ENCODE measurements around the gene PDZD11. TPM values are rescaled to one million over a fixed set of nuclear protein-coding genes. Genes with fewer than 3 reads are reported as not detected.

PDZD11 gene
- polyA plus RNA-seq, 1 of the 3 experiments (the other 2 are of a cell fraction) = 169 TPM

- Histone ChIP-seq H3K27ac (ENCODE audit: low read depth in 2 of 2, low read length in 1 of 2) (no peak overlapping the region), H3K9ac (no peak overlapping the region), H4K20me1 (ENCODE audit: insufficient read depth) (no peaks in the 10 kb centered on the region), H2AFZ (ENCODE audit: low read depth) (no peak overlapping the region), H3K4me1 (ENCODE audit: control insufficient read depth in 1 of 2, insufficient read depth in 2 of 2, low read depth in 1 of 2, low read length in 1 of 2) (no peaks in the 10 kb centered on the region), H3K9me3 (no peaks in the 10 kb centered on the region), H3K9me2 (no peaks in the 10 kb centered on the region), H3K36me3 (replicated peaks in 1 of 2; ENCODE audit: control insufficient read depth in 1 of 2, insufficient read depth in 2 of 2, low read length in 1 of 2) (no peaks in the 10 kb centered on the region), H3F3A (replicated peaks; ENCODE audit: insufficient read depth) (no peaks in the 10 kb centered on the region), H3K4me2 (no peak overlapping the region), H3K79me2 (ENCODE audit: insufficient read depth) (no peaks in the 10 kb centered on the region), H3K4me3 (ENCODE audit: low read depth in 2 of 2, low read length in 1 of 2) (no peak overlapping the region), H3K27me3 (ENCODE audit: insufficient read depth) (no peaks in the 10 kb centered on the region)
- WGBS (ENCODE audit: low lambda C conversion rate) = 25% methylated on average over 3 of the region's 3 CpGs
- no peak for DNase-seq
- POLR2A ChIA-PET = no interaction called here
- TF ChIP-seq NRF1 (IDR thresholded peaks at IDR 0.05; ENCODE audit: low read depth, low read length) (no peak), NFIC (IDR thresholded peaks at IDR 0.05; ENCODE audit: borderline replicate concordance) (no peak), EP300 (IDR thresholded peaks at IDR 0.05; ENCODE audit: borderline replicate concordance in 1 of 2, low read depth in 1 of 2, low read length in 1 of 2) (no peak)
- TF ChIP-seq, protein P1, sequence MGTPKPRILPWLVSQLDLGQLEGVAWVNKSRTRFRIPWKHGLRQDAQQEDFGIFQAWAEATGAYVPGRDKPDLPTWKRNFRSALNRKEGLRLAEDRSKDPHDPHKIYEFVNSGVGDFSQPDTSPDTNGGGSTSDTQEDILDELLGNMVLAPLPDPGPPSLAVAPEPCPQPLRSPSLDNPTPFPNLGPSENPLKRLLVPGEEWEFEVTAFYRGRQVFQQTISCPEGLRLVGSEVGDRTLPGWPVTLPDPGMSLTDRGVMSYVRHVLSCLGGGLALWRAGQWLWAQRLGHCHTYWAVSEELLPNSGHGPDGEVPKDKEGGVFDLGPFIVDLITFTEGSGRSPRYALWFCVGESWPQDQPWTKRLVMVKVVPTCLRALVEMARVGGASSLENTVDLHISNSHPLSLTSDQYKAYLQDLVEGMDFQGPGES (IDR thresholded peaks at IDR 0.05; ENCODE audit: low read depth, low read length) = no peak
- TF ChIP-seq, protein P2, sequence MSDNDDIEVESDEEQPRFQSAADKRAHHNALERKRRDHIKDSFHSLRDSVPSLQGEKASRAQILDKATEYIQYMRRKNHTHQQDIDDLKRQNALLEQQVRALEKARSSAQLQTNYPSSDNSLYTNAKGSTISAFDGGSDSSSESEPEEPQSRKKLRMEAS (IDR thresholded peaks at IDR 0.05; ENCODE audit: low read depth) = no peak
- CTCF ChIA-PET = no interaction called here
These were observed 36.2 kb downstream of the PDZD11 start for GRCh38 chrX:70253377-70254062.

DNA sequence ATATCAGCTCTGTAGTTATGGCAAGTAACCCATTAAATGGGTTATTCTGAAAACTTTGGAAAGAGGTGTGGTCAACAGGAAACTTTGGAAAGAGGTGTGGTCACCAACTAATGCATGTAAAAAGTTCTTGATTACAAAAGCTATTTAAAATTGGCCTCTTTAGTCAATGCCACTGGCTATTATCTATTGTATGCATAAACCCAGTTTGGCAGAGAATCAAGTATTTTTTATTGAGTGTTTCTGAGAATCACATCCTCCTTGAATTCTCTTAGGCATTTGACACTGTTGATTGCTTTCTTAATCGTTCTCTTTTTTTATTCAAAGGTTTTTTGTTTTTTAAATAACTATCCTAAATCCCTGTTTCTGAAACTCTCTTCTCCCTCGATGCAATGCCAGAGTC, 37.2 kb downstream of the PDZD11 start:
- H3K79me2 ChIP-seq (ENCODE audit: insufficient read depth) = no peaks in the 10 kb centered on the region
- H4K20me1 ChIP-seq (ENCODE audit: insufficient read depth) = no peaks in the 10 kb centered on the region
- no peaks in the 10 kb centered on the region for H3K9me2 ChIP-seq
- no peak for DNase-seq
- H3K4me3 ChIP-seq (ENCODE audit: low read depth in 2 of 2, low read length in 1 of 2) = no peak overlapping the region
- no peaks in the 10 kb centered on the region for H3K9me3 ChIP-seq
- no peak overlapping the region for H3K27ac ChIP-seq (ENCODE audit: low read depth in 2 of 2, low read length in 1 of 2)
- TF ChIP-seq RFX5 (IDR thresholded peaks at IDR 0.05; ENCODE audit: low read length) (no peak), JUND (IDR thresholded peaks at IDR 0.05) (no peak)
- TF ChIP-seq, protein P3, sequence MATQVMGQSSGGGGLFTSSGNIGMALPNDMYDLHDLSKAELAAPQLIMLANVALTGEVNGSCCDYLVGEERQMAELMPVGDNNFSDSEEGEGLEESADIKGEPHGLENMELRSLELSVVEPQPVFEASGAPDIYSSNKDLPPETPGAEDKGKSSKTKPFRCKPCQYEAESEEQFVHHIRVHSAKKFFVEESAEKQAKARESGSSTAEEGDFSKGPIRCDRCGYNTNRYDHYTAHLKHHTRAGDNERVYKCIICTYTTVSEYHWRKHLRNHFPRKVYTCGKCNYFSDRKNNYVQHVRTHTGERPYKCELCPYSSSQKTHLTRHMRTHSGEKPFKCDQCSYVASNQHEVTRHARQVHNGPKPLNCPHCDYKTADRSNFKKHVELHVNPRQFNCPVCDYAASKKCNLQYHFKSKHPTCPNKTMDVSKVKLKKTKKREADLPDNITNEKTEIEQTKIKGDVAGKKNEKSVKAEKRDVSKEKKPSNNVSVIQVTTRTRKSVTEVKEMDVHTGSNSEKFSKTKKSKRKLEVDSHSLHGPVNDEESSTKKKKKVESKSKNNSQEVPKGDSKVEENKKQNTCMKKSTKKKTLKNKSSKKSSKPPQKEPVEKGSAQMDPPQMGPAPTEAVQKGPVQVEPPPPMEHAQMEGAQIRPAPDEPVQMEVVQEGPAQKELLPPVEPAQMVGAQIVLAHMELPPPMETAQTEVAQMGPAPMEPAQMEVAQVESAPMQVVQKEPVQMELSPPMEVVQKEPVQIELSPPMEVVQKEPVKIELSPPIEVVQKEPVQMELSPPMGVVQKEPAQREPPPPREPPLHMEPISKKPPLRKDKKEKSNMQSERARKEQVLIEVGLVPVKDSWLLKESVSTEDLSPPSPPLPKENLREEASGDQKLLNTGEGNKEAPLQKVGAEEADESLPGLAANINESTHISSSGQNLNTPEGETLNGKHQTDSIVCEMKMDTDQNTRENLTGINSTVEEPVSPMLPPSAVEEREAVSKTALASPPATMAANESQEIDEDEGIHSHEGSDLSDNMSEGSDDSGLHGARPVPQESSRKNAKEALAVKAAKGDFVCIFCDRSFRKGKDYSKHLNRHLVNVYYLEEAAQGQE (IDR thresholded peaks at IDR 0.05; ENCODE audit: low read depth, low read length) = no peak
- TF ChIP-seq, protein P4, sequence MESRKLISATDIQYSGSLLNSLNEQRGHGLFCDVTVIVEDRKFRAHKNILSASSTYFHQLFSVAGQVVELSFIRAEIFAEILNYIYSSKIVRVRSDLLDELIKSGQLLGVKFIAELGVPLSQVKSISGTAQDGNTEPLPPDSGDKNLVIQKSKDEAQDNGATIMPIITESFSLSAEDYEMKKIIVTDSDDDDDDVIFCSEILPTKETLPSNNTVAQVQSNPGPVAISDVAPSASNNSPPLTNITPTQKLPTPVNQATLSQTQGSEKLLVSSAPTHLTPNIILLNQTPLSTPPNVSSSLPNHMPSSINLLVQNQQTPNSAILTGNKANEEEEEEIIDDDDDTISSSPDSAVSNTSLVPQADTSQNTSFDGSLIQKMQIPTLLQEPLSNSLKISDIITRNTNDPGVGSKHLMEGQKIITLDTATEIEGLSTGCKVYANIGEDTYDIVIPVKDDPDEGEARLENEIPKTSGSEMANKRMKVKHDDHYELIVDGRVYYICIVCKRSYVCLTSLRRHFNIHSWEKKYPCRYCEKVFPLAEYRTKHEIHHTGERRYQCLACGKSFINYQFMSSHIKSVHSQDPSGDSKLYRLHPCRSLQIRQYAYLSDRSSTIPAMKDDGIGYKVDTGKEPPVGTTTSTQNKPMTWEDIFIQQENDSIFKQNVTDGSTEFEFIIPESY (IDR thresholded peaks at IDR 0.05; ENCODE audit: borderline replicate concordance, low read depth) = no peak
- no peak overlapping the region for H3K9ac ChIP-seq
- H2AFZ ChIP-seq (ENCODE audit: low read depth) = no peak overlapping the region
- H3F3A ChIP-seq (replicated peaks; ENCODE audit: insufficient read depth) = no peaks in the 10 kb centered on the region
- H3K36me3 ChIP-seq (replicated peaks in 1 of 2; ENCODE audit: control insufficient read depth in 1 of 2, insufficient read depth in 2 of 2, low read length in 1 of 2) = no peaks in the 10 kb centered on the region
- 2% methylated on average over 2 of the region's 2 CpGs for WGBS (ENCODE audit: low lambda C conversion rate)
- no peaks in the 10 kb centered on the region for H3K27me3 ChIP-seq (ENCODE audit: insufficient read depth)
- ChIA-PET CTCF (no interaction called here), POLR2A (no interaction called here)
- H3K4me1 ChIP-seq (ENCODE audit: control insufficient read depth in 1 of 2, insufficient read depth in 2 of 2, low read depth in 1 of 2, low read length in 1 of 2) = no peaks in the 10 kb centered on the region
- no peak overlapping the region for H3K4me2 ChIP-seq
